Hindlimb muscle (tissue), 1 donor: ENCODE results near the gene RGS16. TPM values are rescaled to one million over a fixed set of nuclear protein-coding genes. Genes with fewer than 3 reads are reported as not detected.

ENCODE experiments used
- DNase-seq: peaks from one replicate; pipeline ENCODE4 v3.0.0-alpha.2; 2013
- polyA plus RNA-seq: library from polyadenylated mRNA; unstranded; fragments of 120-200 nt; gene quantifications from one replicate; pipeline ENCODE4 v1.2.1, GENCODE V29; 2013; ENCODE audit not compliant: insufficient read length

RGS16 gene
- polyA plus RNA-seq, 1 donor, result 8.7 TPM

- no peak for DNase-seq
These were observed 25.4 kb upstream of the RGS16 start for GRCh38 chr1:182629499-182630096.

GRCh38 chr1:182629080-182629479, 24.9 kb upstream of the RGS16 start:
- DNase-seq, result no peak

- no peak for DNase-seq
These were observed 24.5 kb upstream of the RGS16 start for GRCh38 chr1:182628657-182629056.

- DNase-seq, result no peak
These were observed 23.4 kb upstream of the RGS16 start for GRCh38 chr1:182627622-182628021.

- DNase-seq, result no peak
These were observed 22.3 kb upstream of the RGS16 start for GRCh38 chr1:182626527-182626926.

- no peak for DNase-seq
These were observed 21.7 kb upstream of the RGS16 start for GRCh38 chr1:182625719-182626504.

DNA sequence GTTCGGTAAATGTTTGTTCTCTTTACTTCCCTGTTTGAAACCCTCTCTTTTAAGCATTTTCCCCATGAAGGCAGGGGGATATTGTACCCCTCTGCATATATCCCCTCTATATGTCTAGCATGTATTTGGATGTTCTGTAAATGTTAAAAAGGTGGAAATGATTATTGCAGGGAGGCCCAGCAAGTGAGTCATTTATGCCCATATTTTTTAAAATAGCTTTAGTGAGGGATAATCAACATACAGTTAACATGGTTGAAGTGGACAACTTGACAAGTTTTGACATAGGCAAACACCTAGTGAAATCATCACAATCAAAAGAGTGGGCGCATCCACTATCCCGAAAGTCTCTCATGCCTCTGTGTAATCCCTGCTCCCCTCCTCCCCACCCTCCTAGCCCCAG, 20.8 kb upstream of the RGS16 start:
- no peak for DNase-seq

DNA sequence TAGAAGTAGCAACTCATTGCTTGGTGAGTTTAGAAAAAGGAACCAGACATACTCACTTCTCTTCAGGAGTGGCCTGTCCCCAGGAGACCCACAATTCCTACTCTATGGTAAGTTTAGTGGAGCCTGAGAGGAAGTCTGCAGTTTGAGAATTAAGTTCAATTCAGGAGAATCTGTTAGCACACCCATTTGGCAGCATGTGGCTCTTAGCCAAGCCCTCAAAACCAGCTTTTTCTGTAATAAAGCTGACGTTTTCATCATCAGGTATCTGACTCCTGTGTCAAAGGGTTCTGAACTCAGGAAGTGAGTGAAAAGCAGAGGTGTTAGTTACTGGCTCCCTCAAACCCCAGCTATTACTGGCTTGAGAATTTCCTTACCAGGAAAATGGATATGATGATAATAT, 20.4 kb upstream of the RGS16 start:
- DNase-seq, result no peak

DNA sequence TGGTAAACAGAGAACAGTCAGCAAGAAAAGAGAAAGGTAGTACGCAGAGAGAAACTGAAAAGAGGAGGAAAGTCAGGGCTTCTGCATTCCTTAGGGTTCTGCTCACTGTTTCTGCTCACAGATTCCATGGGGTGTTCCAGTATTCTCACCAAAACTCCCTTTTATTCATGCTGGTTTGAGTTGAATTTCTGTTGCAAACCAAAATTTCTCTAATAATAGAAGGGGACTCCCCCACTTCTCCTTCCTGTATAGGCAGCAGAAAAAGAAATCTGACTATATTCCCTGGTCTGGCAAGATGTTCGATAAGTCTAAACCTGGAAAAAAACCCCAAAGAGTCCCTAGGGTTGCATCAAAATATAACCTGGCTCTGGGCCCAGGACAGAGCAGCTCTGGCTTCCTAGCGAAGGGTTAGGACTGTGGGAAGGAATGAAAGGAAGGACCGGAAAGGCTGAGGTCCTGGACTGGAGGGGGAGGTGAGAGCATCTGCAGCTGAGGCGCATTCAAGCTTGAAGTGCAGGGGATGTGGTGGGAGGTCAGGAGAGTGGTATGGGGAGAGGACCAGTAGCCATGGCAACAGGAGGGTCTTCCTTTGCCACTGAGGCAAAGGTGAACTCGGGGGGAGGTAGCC, 18.8 kb upstream of the RGS16 start:
- peak; percentile 85 for DNase-seq

GRCh38 chr1:182621906-182622305, 17.7 kb upstream of the RGS16 start:
- no peak for DNase-seq

DNA sequence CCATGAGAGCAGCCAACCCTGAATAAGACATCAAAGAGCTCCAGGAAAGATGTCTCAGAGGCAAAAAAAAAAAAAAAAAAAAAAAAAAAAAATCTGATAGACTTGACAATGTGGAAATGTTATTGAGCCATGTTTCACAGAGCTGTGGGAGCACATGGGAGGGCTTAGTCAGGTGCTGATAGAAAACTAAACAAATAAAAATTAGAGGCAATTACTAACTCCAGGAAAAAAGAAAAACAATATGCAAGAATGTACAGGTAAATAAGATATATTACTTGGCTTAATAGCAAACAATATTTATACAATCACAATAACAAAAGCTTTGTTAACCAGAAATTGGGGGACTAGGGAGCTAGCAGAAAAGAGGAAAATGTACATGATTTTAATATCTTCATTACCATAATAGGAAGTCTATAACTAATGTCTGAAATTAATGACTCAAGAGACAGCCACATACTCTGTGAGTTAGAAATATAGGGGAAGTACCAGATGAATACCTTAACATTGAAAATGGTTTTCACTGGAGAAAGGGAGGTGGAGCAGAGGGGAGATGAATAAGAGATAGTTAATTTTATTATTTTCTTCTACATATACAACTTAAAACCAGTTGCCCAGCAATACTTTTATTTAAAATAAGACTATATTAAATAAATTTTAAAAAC, 16.9 kb upstream of the RGS16 start:
- DNase-seq, result no peak

DNA sequence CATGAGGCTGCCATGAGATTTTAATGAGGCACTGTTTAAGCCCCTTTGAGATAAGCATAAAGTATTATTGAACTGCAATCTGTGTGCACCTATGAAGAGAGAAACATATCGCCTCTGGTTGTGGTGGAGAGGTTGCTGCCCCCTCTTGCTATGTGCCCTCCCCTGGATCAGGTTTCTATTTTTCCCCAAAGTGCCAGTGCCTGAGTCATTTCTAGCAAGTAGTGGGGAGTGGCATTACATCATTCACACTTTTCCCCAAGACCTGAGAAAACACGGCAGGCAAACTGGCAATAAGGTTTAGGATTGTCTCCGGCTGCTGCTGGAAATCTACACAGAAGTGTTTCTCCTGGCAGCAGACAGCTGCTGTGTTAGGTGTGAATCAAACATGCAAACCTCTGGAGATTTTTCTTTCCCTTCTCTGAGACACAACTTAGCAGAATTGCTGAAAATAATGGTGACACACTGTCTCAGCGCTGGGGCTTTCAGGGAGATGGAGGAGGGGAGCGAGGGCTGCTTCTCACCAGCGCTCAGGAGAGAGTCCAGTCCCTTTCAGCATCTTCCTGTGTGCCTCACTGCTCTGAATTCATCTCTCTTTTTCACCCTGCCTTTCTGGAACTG, 13.7 kb upstream of the RGS16 start:
- DNase-seq, result peak; percentile 55

DNA sequence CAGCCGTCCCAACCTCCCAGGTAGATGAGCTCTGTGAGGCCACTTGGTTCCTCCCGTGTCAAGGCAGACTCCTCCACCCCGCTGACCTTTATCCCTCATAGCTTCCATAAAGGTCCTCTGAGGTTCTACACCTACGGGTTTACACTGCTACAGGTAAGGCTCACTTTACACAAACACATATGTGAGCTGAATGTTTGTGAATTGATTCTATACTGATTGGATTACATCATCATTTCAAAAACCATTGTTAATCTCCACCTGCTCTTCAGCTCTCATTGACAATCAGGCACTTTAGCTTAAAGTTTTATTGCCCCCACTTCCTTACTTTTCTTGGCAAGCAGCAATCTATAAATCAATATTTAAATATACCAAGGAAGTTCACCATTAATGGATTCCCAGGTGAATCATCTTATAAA, 12.8 kb upstream of the RGS16 start:
- DNase-seq, result no peak

GRCh38 chr1:182616130-182617013, 12.2 kb upstream of the RGS16 start:
- DNase-seq, result peak; percentile 79

DNA sequence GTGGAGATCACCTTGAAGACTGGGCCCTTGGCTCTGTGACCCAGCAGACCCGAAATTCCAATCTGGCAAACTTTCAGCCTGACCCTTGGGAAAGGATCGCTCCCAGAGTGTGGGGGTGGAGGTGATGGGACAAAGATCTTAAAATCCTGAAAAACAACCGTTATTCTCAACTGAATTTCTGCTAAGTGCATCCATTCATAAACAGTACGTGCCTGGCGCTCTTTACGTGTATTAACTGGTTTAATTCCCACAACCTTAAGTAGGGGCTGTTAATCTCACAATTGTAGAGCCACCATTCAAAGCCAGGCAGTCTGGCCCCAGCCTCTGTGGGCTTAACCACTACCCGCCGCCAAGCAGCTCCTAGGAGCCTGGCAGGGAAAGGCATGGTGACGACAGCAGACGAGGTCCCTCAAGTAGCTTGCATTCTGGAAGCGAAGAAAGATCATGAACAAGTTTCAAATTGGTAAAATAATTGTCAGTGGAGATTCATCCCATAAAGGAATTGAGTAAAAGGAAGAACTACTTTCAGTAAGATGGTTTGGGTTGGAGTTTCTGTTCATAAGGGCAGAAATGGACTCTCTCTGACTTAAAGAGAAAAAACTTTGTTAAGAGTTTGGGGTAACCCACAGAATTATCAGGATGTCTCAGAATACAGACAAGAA, 11.4 kb upstream of the RGS16 start:
- peak; percentile 78 for DNase-seq

DNA sequence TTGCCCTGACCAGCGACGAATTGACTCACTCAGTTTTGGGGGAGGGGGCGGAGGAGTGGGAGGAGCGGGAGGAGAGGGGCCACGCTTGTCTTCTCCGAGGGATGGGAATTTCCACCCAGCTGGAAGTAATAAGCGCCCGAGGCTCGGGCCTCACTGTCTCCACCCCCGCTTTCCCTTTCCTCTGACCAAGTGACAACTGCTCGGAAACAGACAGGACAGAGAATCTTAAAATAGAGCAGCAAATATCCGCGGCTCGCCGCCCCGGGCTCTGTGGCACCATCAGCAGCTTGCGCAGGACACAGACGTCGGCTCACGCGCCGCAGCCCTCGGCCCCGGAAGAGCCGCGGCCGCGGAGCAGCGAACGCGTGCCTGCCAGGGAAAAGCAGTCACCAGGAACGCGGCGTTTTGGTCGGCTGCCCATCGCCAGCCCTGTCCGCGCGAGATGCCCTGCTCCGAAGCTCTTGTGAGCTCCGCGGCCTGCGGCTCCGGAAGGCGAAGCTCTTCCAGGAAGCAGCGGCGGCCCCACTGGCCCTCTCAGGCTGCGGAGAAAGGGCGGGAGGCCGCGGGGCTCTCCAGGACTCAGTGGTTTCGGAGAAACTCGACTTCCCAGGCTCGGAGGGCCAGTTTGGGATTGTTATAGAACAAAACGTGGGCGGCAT, 10.7 kb upstream of the RGS16 start:
- peak; percentile 94 for DNase-seq

- DNase-seq, result no peak
These were observed 7.6 kb upstream of the RGS16 start for GRCh38 chr1:182611787-182612186.

DNA sequence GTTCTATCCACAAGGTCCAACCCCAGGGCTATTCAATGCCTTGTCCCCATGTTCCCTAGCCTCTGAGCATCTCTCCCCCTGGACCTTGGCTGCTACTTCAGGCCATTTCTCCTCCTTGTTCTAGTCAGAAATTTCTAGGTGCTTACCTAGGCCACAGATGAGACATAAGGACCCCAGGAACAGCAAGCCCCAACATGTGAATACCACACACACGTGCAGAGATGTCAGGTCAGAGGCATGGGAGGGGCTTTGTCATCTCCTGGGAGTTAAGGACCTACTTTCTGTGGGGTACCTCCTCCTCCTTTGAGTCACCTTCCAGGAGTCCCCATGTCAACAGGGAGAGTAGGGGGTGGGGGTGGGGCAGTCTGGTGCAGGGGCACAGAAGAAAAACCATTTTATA, 7.1 kb upstream of the RGS16 start:
- no peak for DNase-seq

DNA sequence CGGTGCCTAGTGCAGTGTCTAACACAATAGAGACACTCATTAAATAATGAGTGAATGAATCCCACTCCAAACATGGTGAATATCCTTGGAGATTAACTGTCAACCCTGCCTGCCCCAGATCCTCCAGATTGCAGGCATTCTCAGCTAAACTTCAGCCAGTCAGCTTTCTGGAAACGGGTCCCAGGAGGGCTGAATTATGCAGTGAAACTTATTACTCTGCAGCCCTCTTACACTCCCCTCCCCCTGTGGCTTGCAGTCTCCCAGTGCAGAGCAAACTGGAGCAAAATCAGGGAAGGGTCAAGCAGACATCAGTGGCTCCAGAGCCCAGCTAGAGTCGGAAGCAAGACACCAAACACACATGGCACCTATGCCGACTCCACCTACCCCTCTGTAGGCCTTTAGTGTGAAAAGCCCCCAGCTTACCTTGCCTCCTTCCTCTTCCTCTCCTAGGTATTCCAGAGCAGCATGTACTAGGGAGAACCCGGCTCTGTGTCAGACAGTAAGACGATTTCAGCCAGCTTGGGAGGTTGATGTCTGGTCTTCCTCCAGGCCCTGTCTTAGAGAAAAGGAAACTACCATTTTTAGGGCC, 6.5 kb upstream of the RGS16 start:
- no peak for DNase-seq
